Activated CD8-positive, alpha-beta memory T cell treated with anti-CD3 and anti-CD28 coated beads, Interleukin-2, amount 50 U/mL, for 24 hours (primary cell): ENCODE measurements around the gene IL17RC.
"Not testable (repeated sequence)": the region's sequence is repeated elsewhere in the genome, so short reads cannot be mapped to it uniquely, and the experiment has no call there.

Experiments
- DNase-seq: peaks from one replicate; pipeline ENCODE4 v3.0.0-alpha.2; 2020; ENCODE audit errors: extremely low read depth

The IL17RC gene, protein sequence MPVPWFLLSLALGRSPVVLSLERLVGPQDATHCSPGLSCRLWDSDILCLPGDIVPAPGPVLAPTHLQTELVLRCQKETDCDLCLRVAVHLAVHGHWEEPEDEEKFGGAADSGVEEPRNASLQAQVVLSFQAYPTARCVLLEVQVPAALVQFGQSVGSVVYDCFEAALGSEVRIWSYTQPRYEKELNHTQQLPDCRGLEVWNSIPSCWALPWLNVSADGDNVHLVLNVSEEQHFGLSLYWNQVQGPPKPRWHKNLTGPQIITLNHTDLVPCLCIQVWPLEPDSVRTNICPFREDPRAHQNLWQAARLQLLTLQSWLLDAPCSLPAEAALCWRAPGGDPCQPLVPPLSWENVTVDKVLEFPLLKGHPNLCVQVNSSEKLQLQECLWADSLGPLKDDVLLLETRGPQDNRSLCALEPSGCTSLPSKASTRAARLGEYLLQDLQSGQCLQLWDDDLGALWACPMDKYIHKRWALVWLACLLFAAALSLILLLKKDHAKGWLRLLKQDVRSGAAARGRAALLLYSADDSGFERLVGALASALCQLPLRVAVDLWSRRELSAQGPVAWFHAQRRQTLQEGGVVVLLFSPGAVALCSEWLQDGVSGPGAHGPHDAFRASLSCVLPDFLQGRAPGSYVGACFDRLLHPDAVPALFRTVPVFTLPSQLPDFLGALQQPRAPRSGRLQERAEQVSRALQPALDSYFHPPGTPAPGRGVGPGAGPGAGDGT

GRCh38 chr3:9916734-9917680, at the start of gene IL17RC:
Gene IL17RC (plus strand): TSS chr3:9917098. CDS start chr3:9917316, 218 bp downstream.
- DNase-seq, result no peak

GRCh38 chr3:9867106-9867505, 49.8 kb upstream of the IL17RC start:
- DNase-seq, result no peak

GRCh38 chr3:9869955-9870354, 46.9 kb upstream of the IL17RC start:
- DNase-seq, result no peak

- DNase-seq, result no peak
These were observed 45.9 kb upstream of the IL17RC start for GRCh38 chr3:9870978-9871377.

- DNase-seq, result not testable (repeated sequence)
These were observed 44.8 kb upstream of the IL17RC start for GRCh38 chr3:9872067-9872466.

DNA sequence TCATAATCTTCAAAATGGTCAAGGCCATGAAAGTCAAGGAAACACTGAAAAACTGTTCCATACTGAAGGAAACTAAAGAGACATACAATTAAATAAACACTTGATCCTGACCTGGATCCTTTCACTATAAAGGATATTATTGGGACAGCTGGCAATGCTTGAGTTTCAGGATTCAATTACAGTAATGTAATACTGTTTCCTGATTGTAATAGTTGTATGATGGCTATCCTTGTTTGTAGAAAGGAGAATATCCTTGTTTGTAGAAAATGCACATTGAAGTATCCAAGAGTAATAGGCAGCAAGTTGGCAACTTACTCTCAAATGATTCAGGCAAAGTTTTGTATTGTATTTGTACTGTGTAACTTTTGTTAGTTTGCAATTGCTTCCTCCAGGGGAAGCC, 41.5 kb upstream of the IL17RC start:
- DNase-seq, result no peak

GRCh38 chr3:9876255-9876654, 40.6 kb upstream of the IL17RC start:
- DNase-seq, result not testable (repeated sequence)

DNA sequence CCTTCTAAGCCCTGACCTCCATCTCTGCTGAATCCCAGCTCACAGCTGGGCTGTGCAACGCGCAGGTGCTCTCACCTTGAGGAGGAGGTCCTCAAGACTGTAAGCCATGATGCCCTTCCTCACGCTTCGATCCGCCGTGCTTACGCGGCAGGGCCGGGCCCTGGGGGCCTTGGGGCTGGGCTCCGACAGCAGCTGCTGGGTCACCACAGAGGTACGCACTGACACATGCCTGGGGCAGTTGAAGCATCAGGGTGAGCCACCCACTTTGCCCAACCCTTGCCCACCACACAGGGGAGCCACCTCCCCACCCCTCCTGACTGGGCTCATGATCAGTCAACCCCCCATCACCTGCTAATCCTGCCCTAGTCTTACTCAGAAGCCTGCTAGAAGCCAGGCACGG, 39.9 kb upstream of the IL17RC start:
- no peak for DNase-seq

DNA sequence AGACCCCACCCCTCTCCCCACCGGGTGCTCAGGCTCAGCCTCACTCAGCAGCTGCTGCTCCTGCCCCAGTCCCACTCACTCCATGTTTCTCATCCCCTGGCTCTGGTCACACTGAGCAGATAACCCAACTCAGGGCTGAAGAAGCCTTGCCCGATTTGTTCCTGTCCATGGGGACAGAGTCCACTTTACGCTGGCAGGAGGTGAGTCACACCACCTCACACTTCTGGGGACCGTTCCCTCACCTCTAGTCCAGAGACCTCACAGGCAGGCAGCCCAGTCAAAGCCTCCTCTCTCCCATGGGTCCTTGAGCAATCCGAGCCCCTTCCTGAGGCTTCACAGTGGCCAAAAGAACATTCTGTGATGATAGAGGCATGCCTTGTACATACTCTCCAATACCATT, 38.2 kb upstream of the IL17RC start:
- no peak for DNase-seq

GRCh38 chr3:9879830-9880549, 36.9 kb upstream of the IL17RC start, which contains the start of gene CIDEC:
Gene CIDEC (minus strand): TSS chr3:9880253. CDS start chr3:9878486, 1,767 bp downstream.
- DNase-seq, result no peak

GRCh38 chr3:9881441-9881840, 35.5 kb upstream of the IL17RC start:
- DNase-seq, result no peak

- DNase-seq, result no peak
These were observed 33.0 kb upstream of the IL17RC start for GRCh38 chr3:9883706-9884554.

DNA sequence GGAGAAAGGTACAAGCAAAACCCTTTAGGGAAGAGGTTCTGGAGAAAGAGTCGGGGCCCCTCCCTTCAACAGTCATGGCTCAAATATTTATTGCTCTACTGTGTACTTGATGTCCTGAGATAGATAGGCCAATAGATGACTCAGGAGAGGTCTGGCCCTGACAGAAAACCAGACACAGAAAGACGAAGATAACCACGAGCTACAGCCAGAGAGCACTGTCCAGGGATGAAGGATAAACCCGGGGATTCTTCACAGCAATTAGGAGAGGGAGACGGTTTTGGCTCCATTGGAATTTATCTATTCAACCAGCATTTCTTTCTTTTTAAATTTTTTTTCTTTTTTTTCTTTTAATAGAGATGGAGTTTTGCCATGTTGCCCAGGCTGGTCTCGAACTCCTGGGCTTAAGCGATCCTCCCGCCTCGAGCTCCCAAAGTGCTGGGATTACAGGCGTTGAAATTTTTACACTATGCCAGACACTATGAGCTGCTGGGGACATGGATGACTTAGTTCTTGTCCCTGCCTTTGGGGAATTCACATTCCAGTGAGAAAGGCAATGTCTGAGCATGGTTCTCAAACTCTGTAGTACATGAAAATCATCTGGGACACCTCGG, 32.2 kb upstream of the IL17RC start:
- DNase-seq, result no peak

DNA sequence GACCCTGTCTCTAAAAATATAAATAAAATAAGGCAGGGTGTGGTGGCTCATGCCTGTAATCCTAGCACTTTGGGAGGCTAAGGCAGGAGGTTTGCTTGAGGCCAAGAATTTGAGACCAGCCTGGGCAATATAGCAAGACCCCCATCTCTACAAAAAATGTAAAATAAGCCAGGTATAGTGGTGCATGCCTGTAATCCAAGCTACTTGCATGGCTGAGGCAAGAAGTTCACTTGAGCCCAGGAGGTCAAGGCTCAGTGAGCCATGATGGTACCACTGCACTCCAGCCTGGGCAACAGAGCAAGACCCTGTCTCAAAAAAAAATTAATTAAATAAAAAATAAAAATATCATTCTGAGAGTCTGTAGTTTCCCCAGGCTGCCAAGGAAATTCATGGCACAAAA, 30.6 kb upstream of the IL17RC start:
- DNase-seq, result no peak

- DNase-seq, result no peak
These were observed 29.4 kb upstream of the IL17RC start for GRCh38 chr3:9887480-9887879.

DNA sequence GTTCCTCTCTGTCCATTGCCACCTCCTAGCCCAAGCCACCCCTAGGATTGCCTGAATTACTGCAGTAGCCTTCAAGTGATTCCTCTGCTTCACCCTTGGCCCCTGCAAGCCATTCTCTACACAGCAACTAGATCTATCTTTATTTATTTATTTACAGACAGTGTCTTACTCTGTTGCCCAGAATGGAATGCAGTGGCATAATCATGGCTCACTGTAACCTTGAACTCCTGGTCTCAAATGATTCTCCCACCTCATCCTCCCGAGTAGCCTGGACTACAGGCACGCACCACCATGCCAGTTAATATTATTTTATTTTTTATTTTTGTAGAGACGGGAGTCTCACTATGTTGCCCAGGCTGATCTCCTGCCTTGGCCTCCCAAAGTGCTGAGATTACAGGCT, 28.4 kb upstream of the IL17RC start:
- no peak for DNase-seq

DNA sequence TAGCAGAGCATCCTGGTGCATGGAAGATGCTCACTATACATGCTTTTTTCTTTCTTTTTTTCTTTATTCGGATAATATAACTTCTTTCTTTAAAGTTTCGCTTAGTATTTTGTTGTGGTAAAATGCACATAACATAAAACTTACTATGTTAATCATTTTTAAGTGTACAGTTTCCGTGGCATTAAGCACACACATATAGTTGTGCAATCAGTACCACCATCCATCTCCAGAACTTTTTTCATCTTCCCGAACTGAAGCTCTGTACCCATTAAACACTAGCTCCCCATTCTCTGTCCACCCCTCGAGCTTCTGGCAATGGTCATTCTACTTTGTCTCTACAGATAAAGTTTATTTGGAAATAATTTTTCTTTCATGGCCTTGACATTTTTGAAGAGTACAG, 27.5 kb upstream of the IL17RC start:
- no peak for DNase-seq

- peak; percentile 79 for DNase-seq
These were observed 26.4 kb upstream of the IL17RC start, which contains the start of gene JAGN1 for GRCh38 chr3:9890249-9891071. Gene JAGN1 (plus strand): TSS chr3:9890610. CDS start chr3:9890723, 113 bp downstream.

- no peak for DNase-seq
These were observed 25.8 kb upstream of the IL17RC start for GRCh38 chr3:9891072-9891622.
